ENCODE measurements around the gene ZNF22. TPM values are rescaled to one million over a fixed set of nuclear protein-coding genes. Genes with fewer than 3 reads are reported as not detected.
A peak's percentile ranks its signal among the peaks of the same experiment; 100 is the strongest.

Gene ZNF22
- total RNA-seq, 1 experiment from 2014 or later = 42.1 TPM

GRCh38 chr10:45001381-45002148 lies 842 bp downstream of the ZNF22 start:
- H3K9me3 ChIP-seq (ENCODE audit: low read depth, low read length, poor library complexity, severe bottlenecking) = peaks cover 6% of the 10 kb centered on the region
- ChIA-PET CTCF (no interaction called here), POLR2A (ENCODE audit: low non-redundant PET) (no interaction called here)
- no TSS peak for BruUV-seq (replicated peaks)
- H3K27ac ChIP-seq (ENCODE audit: low read depth, low read length, poor library complexity, severe bottlenecking) = peak overlapping the region; percentile 87
- H3K36me3 ChIP-seq (ENCODE audit: insufficient read depth, low read length, poor library complexity, severe bottlenecking) = peaks cover 27% of the 10 kb centered on the region
- 0 out of 2 replicates have a peak, but pooled peaks have one; percentile 20 for TF ChIP-seq CTCF (conservative IDR thresholded peaks at IDR 0.05; ENCODE audit: low read depth, low read length)
- no peak for TF ChIP-seq EZH2 (IDR thresholded peaks at IDR 0.05; ENCODE audit: borderline replicate concordance, low read depth, low read length, poor library complexity, severe bottlenecking)
- intact Hi-C loops (cut with micrococcal nuclease; ENCODE audit: unreplicated experiment) = loop anchor here (10.0 kb wide), 1 partner anchor 673 kb away; the partner anchor contains the start of gene ZFAND4
- H3K27me3 ChIP-seq (replicated peaks; ENCODE audit: insufficient read depth, low read depth, low read length, poor library complexity) = no peaks in the 10 kb centered on the region
- H3K4me1 ChIP-seq (ENCODE audit: insufficient read depth, low read length, poor library complexity, severe bottlenecking) = peaks cover 9% of the 10 kb centered on the region
- DNase-seq (ENCODE audit: low spot score) = peak; percentile 74
- H3K4me3 ChIP-seq (ENCODE audit: low read depth, low read length, poor library complexity, severe bottlenecking) = peak overlapping the region; percentile 55

GRCh38 chr10:45003432-45004000 lies 2.8 kb downstream of the ZNF22 start:
- Histone ChIP-seq H3K36me3 (ENCODE audit: insufficient read depth, low read length, poor library complexity, severe bottlenecking) (peaks cover 27% of the 10 kb centered on the region), H3K4me1 (ENCODE audit: insufficient read depth, low read length, poor library complexity, severe bottlenecking) (peaks cover 12% of the 10 kb centered on the region), H3K9me3 (ENCODE audit: low read depth, low read length, poor library complexity, severe bottlenecking) (peaks cover 6% of the 10 kb centered on the region), H3K27ac (ENCODE audit: low read depth, low read length, poor library complexity, severe bottlenecking) (no peak overlapping the region), H3K27me3 (replicated peaks; ENCODE audit: insufficient read depth, low read depth, low read length, poor library complexity) (no peaks in the 10 kb centered on the region), H3K4me3 (ENCODE audit: low read depth, low read length, poor library complexity, severe bottlenecking) (no peak overlapping the region)
- no peak for DNase-seq (ENCODE audit: low spot score)
- intact Hi-C loops (cut with micrococcal nuclease; ENCODE audit: unreplicated experiment) = loop anchor here (10.0 kb wide), 1 partner anchor 671 kb away; the partner anchor contains the start of gene ZFAND4
- POLR2A ChIA-PET (ENCODE audit: low non-redundant PET) = no interaction called here
- BruUV-seq (replicated peaks) = no TSS peak
- CTCF ChIA-PET = no interaction called here
- TF ChIP-seq EZH2 (IDR thresholded peaks at IDR 0.05; ENCODE audit: borderline replicate concordance, low read depth, low read length, poor library complexity, severe bottlenecking) (no peak), CTCF (conservative IDR thresholded peaks at IDR 0.05; ENCODE audit: low read depth, low read length) (no peak)

- DNase-seq (ENCODE audit: low spot score) = no peak
- no peak for TF ChIP-seq CTCF (conservative IDR thresholded peaks at IDR 0.05; ENCODE audit: low read depth, low read length)
- TF ChIP-seq EZH2 (IDR thresholded peaks at IDR 0.05; ENCODE audit: borderline replicate concordance, low read depth, low read length, poor library complexity, severe bottlenecking) = no peak
- CTCF ChIA-PET = no interaction called here
- no peak overlapping the region for H3K4me3 ChIP-seq (ENCODE audit: low read depth, low read length, poor library complexity, severe bottlenecking)
- no TSS peak for BruUV-seq (replicated peaks)
- intact Hi-C loops (cut with micrococcal nuclease; ENCODE audit: unreplicated experiment) = loop anchor here (5.0 to 10.0 kb wide), 3 partner anchors 233 to 670 kb away; partner anchors contain the start of gene ZFAND4
- peaks cover 12% of the 10 kb centered on the region for H3K4me1 ChIP-seq (ENCODE audit: insufficient read depth, low read length, poor library complexity, severe bottlenecking)
- POLR2A ChIA-PET (ENCODE audit: low non-redundant PET) = no interaction called here
- H3K36me3 ChIP-seq (ENCODE audit: insufficient read depth, low read length, poor library complexity, severe bottlenecking) = peaks cover 27% of the 10 kb centered on the region
- H3K27ac ChIP-seq (ENCODE audit: low read depth, low read length, poor library complexity, severe bottlenecking) = no peak overlapping the region
- H3K9me3 ChIP-seq (ENCODE audit: low read depth, low read length, poor library complexity, severe bottlenecking) = peaks cover 6% of the 10 kb centered on the region
- no peaks in the 10 kb centered on the region for H3K27me3 ChIP-seq (replicated peaks; ENCODE audit: insufficient read depth, low read depth, low read length, poor library complexity)
Measured at GRCh38 chr10:45004661-45005060, 3.9 kb downstream of the ZNF22 start.

All from A673 (cell line).